Measurements from ENCODE around the gene RAPGEF6.
A peak's percentile ranks its signal among the peaks of the same experiment; 100 is the strongest.

The RAPGEF6 gene

GRCh38 chr5:131457193-131457592, 177.8 kb downstream of the RAPGEF6 start:
- H3K4me1 Mint-ChIP-seq: peaks cover 23% of the 10 kb centered on the region
- no peaks in the 10 kb centered on the region for H3K9me3 Mint-ChIP-seq
- H3K36me3 Mint-ChIP-seq (ENCODE audit: low read depth): peaks cover 72% of the 10 kb centered on the region
- ATAC-seq (no peak), DNase-seq (no peak)
- H3K4me3 Mint-ChIP-seq: no peak overlapping the region
- no peaks in the 10 kb centered on the region for H3K27me3 Mint-ChIP-seq
- H3K27ac Mint-ChIP-seq: no peak overlapping the region

DNA sequence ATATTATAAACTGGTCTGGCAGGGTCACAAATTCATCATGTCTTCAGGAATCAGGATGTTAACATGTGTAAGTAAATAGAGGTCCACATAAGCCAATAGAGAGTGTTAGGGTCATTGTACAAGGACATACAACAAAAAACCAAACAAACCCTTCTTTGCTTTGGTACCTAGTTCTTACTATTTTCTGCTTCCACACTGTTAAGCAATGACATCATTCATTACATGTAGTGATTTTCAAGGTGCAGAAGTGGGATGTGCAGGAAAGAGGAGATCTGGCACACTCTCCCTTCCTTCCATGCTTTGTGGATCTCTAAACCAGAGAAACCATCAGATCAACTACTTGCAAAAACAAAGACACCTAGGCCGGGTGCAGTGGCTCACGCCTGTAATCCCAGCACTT, 184.1 kb downstream of the RAPGEF6 start:
- Mint-ChIP-seq H3K27ac (no peak overlapping the region), H3K9me3 (no peaks in the 10 kb centered on the region), H3K4me3 (no peak overlapping the region), H3K27me3 (no peaks in the 10 kb centered on the region), H3K36me3 (ENCODE audit: low read depth) (peaks cover 55% of the 10 kb centered on the region), H3K4me1 (peaks cover 7% of the 10 kb centered on the region)
- DNase-seq (no peak), ATAC-seq (no peak)

- Mint-ChIP-seq H3K4me3 (no peak overlapping the region), H3K4me1 (peaks cover 6% of the 10 kb centered on the region), H3K27ac (no peak overlapping the region), H3K36me3 (ENCODE audit: low read depth) (peaks cover 55% of the 10 kb centered on the region), H3K27me3 (no peaks in the 10 kb centered on the region), H3K9me3 (no peaks in the 10 kb centered on the region)
- no peak for DNase-seq
- no peak for ATAC-seq
These were observed 193.8 kb downstream of the RAPGEF6 start for GRCh38 chr5:131441184-131441583.

DNA sequence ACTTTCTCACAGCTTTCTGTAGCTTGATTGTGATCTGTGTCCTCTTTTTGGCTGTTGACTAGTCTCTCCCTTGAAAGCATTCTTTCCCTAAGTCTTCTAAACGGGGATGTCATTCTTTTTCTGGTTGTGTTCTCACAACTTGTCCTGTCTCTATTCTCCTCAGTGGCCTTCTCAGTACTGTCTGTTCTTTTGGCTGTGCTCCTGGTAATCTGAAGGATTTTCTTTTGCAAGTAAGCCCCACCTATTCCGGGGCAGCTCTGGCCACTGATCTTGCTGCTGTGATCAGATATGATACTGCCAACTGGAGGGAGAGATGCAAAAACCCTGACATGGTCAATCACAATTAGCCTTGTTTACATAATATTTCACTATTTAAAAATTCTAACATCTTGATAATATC, 198.9 kb downstream of the RAPGEF6 start:
- H3K27me3 Mint-ChIP-seq: no peaks in the 10 kb centered on the region
- DNase-seq (no peak), ATAC-seq (no peak)
- H3K27ac Mint-ChIP-seq: no peak overlapping the region
- peaks cover 56% of the 10 kb centered on the region for H3K36me3 Mint-ChIP-seq (ENCODE audit: low read depth)
- H3K4me3 Mint-ChIP-seq: no peak overlapping the region
- no peaks in the 10 kb centered on the region for H3K9me3 Mint-ChIP-seq
- H3K4me1 Mint-ChIP-seq: no peaks in the 10 kb centered on the region

DNA sequence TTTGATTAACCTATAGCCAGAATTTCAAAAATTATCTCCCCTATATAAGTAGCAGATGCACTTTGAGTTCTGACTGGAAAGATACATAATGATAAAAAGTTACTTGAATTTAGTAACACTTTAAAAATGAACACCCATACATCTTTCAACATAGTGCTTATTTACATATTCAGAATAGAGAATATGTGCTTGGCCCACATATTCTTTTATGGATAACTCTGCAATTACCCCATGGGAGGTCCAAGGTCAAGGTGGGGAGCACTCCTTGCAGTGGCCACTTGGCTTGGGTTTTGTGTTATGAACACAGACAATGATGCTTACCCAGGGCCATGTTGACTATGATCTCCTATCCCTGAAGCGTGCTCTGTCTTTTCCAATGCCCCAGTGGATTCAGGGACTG, 201.9 kb downstream of the RAPGEF6 start:
- no peaks in the 10 kb centered on the region for H3K4me1 Mint-ChIP-seq
- ATAC-seq (no peak), DNase-seq (no peak)
- peaks cover 60% of the 10 kb centered on the region for H3K36me3 Mint-ChIP-seq (ENCODE audit: low read depth)
- no peak overlapping the region for H3K4me3 Mint-ChIP-seq
- H3K27ac Mint-ChIP-seq: no peak overlapping the region
- no peaks in the 10 kb centered on the region for H3K9me3 Mint-ChIP-seq
- H3K27me3 Mint-ChIP-seq: no peaks in the 10 kb centered on the region

DNA sequence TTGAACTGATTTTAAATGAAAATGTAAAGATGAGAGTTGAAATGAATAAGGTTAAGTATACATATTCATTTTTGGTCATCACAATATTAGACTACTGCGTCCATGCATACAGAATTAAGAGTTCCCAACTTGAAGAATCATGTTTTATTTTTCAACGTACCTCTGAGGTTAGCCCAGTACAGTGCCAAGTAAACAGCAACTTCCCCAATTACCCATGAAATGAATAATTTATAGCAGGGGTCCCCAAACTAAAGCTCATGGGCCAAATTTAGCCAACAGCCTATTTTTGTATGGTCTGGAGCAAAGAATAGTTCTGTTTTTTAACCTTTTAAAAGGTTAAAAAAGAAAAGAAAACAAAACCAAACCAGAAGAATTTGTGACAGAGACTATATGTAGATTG, 203.2 kb downstream of the RAPGEF6 start:
- H3K4me3 Mint-ChIP-seq: no peak overlapping the region
- DNase-seq (no peak), ATAC-seq (no peak)
- H3K4me1 Mint-ChIP-seq: no peaks in the 10 kb centered on the region
- peak overlapping the region; percentile 37 for H3K27ac Mint-ChIP-seq
- no peaks in the 10 kb centered on the region for H3K27me3 Mint-ChIP-seq
- H3K36me3 Mint-ChIP-seq (ENCODE audit: low read depth): peaks cover 49% of the 10 kb centered on the region
- no peaks in the 10 kb centered on the region for H3K9me3 Mint-ChIP-seq

- Mint-ChIP-seq H3K36me3 (ENCODE audit: low read depth) (peaks cover 50% of the 10 kb centered on the region), H3K27ac (peak overlapping the region; percentile 52), H3K9me3 (no peaks in the 10 kb centered on the region), H3K27me3 (no peaks in the 10 kb centered on the region), H3K4me1 (no peaks in the 10 kb centered on the region), H3K4me3 (no peak overlapping the region)
- ATAC-seq (no peak), DNase-seq (no peak)
These were observed 204.2 kb downstream of the RAPGEF6 start for GRCh38 chr5:131430794-131431193.

- peaks cover 51% of the 10 kb centered on the region for H3K36me3 Mint-ChIP-seq (ENCODE audit: low read depth)
- ATAC-seq (no peak), DNase-seq (no peak)
- H3K27me3 Mint-ChIP-seq: no peaks in the 10 kb centered on the region
- no peak overlapping the region for H3K27ac Mint-ChIP-seq
- H3K9me3 Mint-ChIP-seq: no peaks in the 10 kb centered on the region
- no peak overlapping the region for H3K4me3 Mint-ChIP-seq
- peaks cover 2% of the 10 kb centered on the region for H3K4me1 Mint-ChIP-seq
These were observed 209.0 kb downstream of the RAPGEF6 start for GRCh38 chr5:131426011-131426410.

DNA sequence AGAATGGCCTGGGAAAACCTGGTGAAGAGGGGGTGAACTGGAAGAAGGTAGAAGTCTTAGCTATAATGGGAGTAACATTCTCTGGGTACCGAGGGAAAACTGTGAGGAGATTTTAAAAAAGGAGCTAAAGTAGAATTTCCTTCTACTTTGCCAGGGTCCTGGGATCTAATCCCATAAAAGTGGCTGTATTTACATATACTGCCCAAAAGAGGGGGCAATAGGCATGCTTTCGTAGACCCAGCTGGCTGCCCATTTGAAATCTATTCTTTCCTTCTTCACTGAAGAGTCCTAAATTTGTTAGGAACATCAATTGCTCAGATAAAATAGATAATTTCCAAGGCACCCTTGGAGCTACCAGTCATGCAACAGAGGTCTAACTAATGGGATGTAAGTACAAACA, 212.0 kb downstream of the RAPGEF6 start:
- Mint-ChIP-seq H3K36me3 (ENCODE audit: low read depth) (peaks cover 31% of the 10 kb centered on the region), H3K9me3 (no peaks in the 10 kb centered on the region), H3K27ac (peak overlapping the region; percentile 64), H3K27me3 (no peaks in the 10 kb centered on the region), H3K4me1 (peaks cover 10% of the 10 kb centered on the region), H3K4me3 (no peak overlapping the region)
- no peak for DNase-seq
- ATAC-seq: no peak

GRCh38 chr5:131419877-131420276, 215.2 kb downstream of the RAPGEF6 start:
- Mint-ChIP-seq H3K36me3 (ENCODE audit: low read depth) (peaks cover 21% of the 10 kb centered on the region), H3K4me3 (no peak overlapping the region), H3K27ac (peak overlapping the region; percentile 50), H3K9me3 (no peaks in the 10 kb centered on the region), H3K27me3 (no peaks in the 10 kb centered on the region), H3K4me1 (peaks cover 27% of the 10 kb centered on the region)
- ATAC-seq (no peak), DNase-seq (no peak)

DNA sequence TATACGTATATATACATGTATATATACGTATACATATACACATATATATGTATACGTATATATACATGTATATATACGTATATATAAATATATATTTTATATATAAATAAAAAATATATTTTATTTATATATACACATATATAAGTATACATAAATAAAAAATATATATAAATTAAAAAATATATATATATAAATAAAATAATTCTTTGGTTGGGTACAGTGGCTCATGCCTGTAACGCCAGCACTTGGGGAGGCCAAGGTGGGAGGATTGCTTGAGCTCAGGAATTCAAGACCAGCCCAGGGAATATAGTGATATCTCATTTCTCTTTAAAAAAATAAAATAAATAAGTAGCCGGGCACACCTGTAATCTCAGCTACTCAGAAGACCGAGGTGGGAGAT, 216.2 kb downstream of the RAPGEF6 start:
- Mint-ChIP-seq H3K4me3 (no peak overlapping the region), H3K27ac (no peak overlapping the region), H3K9me3 (no peaks in the 10 kb centered on the region), H3K36me3 (ENCODE audit: low read depth) (peaks cover 27% of the 10 kb centered on the region), H3K4me1 (peaks cover 36% of the 10 kb centered on the region), H3K27me3 (no peaks in the 10 kb centered on the region)
- ATAC-seq (no peak), DNase-seq (no peak)

GRCh38 chr5:131417240-131417869, 217.7 kb downstream of the RAPGEF6 start:
- H3K36me3 Mint-ChIP-seq (ENCODE audit: low read depth): peaks cover 25% of the 10 kb centered on the region
- H3K4me1 Mint-ChIP-seq: peaks cover 43% of the 10 kb centered on the region
- H3K27ac Mint-ChIP-seq: peak overlapping the region; percentile 63
- no peaks in the 10 kb centered on the region for H3K9me3 Mint-ChIP-seq
- peak overlapping the region; percentile 48 for H3K4me3 Mint-ChIP-seq
- peak; percentile 26 for ATAC-seq
- no peaks in the 10 kb centered on the region for H3K27me3 Mint-ChIP-seq
- peak; percentile 85 for DNase-seq

- Mint-ChIP-seq H3K36me3 (ENCODE audit: low read depth) (peaks cover 22% of the 10 kb centered on the region), H3K27ac (peak overlapping the region; percentile 26), H3K9me3 (no peaks in the 10 kb centered on the region), H3K4me3 (peak overlapping the region; percentile 48), H3K4me1 (peaks cover 43% of the 10 kb centered on the region), H3K27me3 (no peaks in the 10 kb centered on the region)
- DNase-seq (no peak), ATAC-seq (no peak)
These were observed 218.3 kb downstream of the RAPGEF6 start for GRCh38 chr5:131416729-131417128.

- Mint-ChIP-seq H3K4me1 (peaks cover 35% of the 10 kb centered on the region), H3K9me3 (peaks cover 7% of the 10 kb centered on the region), H3K4me3 (peak overlapping the region; percentile 35), H3K36me3 (ENCODE audit: low read depth) (peaks cover 35% of the 10 kb centered on the region), H3K27me3 (no peaks in the 10 kb centered on the region), H3K27ac (peak overlapping the region; percentile 89)
- peak; percentile 75 for ATAC-seq
- DNase-seq: peak; percentile 28
These were observed 221.1 kb downstream of the RAPGEF6 start for GRCh38 chr5:131413605-131414559.

DNA sequence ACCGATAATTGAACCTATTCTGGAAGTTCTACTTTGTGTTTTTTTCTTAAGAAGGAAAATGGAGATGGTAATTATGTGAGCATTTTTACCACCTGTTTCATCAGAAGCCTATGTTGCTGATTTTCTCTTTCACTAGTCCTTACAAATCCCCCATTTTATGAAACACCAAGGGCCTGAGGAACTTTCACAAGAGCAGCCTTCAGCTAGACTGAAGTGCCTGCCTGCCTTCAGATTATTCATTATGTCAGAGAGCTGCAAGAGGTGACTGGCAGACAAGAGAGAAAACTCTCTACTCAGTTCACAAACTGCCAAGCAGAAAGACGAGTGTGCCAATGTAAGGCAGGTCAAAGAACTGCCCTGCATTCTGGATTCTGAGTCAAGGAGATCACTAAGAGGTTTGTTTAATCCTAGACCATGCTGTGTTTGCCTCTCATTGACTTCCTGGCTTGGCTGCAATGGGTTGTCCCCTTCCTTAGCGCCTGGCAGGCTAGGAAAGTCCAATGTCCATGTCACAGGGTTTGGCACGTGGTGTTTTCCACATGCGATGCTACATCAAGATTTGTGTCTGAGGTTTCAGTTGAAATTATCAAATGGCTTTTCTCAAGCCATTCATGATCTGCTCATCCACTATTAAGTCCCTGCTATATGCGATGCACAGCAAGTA, 227.9 kb downstream of the RAPGEF6 start:
- peaks cover 17% of the 10 kb centered on the region for H3K9me3 Mint-ChIP-seq
- DNase-seq (no peak), ATAC-seq (no peak)
- peak overlapping the region; percentile 0 for H3K27ac Mint-ChIP-seq
- H3K36me3 Mint-ChIP-seq (ENCODE audit: low read depth): peaks cover 69% of the 10 kb centered on the region
- H3K4me3 Mint-ChIP-seq: no peak overlapping the region
- H3K27me3 Mint-ChIP-seq: no peaks in the 10 kb centered on the region
- peaks cover 2% of the 10 kb centered on the region for H3K4me1 Mint-ChIP-seq

Data from activated naive CD8-positive, alpha-beta T cell treated with anti-CD3 and anti-CD28 coated beads, Interleukin-2, amount 50 U/mL, for 24 hours (primary cell).